Neural cell (in vitro differentiated cells): Measurements from ENCODE around the gene CENPX. TPM values are rescaled to one million over a fixed set of nuclear protein-coding genes. Genes with fewer than 3 reads are reported as not detected.
A peak's percentile ranks its signal among the peaks of the same experiment; 100 is the strongest.

Source experiments
- H2AFZ ChIP-seq: fragments of 200-600, 300-800 bp; sonication (generic), shearing (Covaris generic); 2 replicates; pipeline ENCODE4 v1.6.0; 2014; ENCODE audit warnings: low read depth, mild to moderate bottlenecking, antibody characterized with exemption, low read length, moderate library complexity
- H3F3A ChIP-seq: fragments of 200-600 bp; shearing (Covaris generic); 2 replicates; pipeline ENCODE4 v1.6.1; 2016; ENCODE audit warnings: mild to moderate bottlenecking, moderate library complexity, mixed read lengths, antibody characterized with exemption, low read length; ENCODE audit not compliant: insufficient read depth, poor library complexity, severe bottlenecking
- H3K27ac ChIP-seq: fragments of 200-600, 300-800 bp; sonication (generic), shearing (Covaris generic); 2 replicates; pipeline ENCODE4 v1.5.1; 2014; ENCODE audit warnings: mild to moderate bottlenecking, low read length, moderate library complexity
- H3K27me3 ChIP-seq: fragments of 300-800, 200-600 bp; sonication (generic), shearing (Covaris generic); 2 replicates; pipeline ENCODE4 v1.6.0; 2014; ENCODE audit warnings: mild to moderate bottlenecking, low read depth, low read length, moderate library complexity; ENCODE audit not compliant: insufficient read depth
- H3K36me3 ChIP-seq: fragments of 300-800, 200-600 bp; sonication (generic), shearing (Covaris generic); 2 replicates; pipeline ENCODE4 v1.5.1; 2014; ENCODE audit warnings: mild to moderate bottlenecking, antibody characterized with exemption, low read length, moderate library complexity; ENCODE audit not compliant: insufficient read depth
- H3K4me2 ChIP-seq: fragments of 300-800, 200-600 bp; sonication (generic), shearing (Covaris generic); 2 replicates; pipeline ENCODE4 v1.6.0; 2014; ENCODE audit warnings: mild to moderate bottlenecking, low read length
- H3K4me3 ChIP-seq: fragments of 300-800, 200-600 bp; sonication (generic), shearing (Covaris generic); 2 replicates; pipeline ENCODE4 v1.5.1; 2014; ENCODE audit warnings: mild to moderate bottlenecking, low read length, moderate library complexity
- H3K79me2 ChIP-seq: fragments of 200-600 bp; shearing (Covaris generic); replicated peaks from 2 replicates; pipeline ENCODE4 v1.6.0; 2014; ENCODE audit warnings: mild to moderate bottlenecking, low read length, moderate library complexity; ENCODE audit not compliant: insufficient read depth
- H3K9ac ChIP-seq: fragments of 300-800, 200-600 bp; sonication (generic), shearing (Covaris generic); 2 replicates; pipeline ENCODE4 v1.6.1; 2016; ENCODE audit warnings: mild to moderate bottlenecking, low read length, mixed read lengths
- H3K9me2 ChIP-seq: fragments of 200-600 bp; shearing (Covaris generic); 2 replicates; pipeline ENCODE4 v1.6.1; 2016; ENCODE audit warnings: mild to moderate bottlenecking, low read length, mixed read lengths; ENCODE audit not compliant: insufficient read depth
- H3K9me3 ChIP-seq: fragments of 200-600, 300-800 bp; sonication (generic), shearing (Covaris generic); 2 replicates; pipeline ENCODE4 v1.6.1; 2016; ENCODE audit warnings: mild to moderate bottlenecking, mixed run types, low read length, moderate library complexity, mixed read lengths
- H4K20me1 ChIP-seq: fragments of 200-600 bp; shearing (Covaris generic); 2 replicates; pipeline ENCODE4 v1.6.1; 2016; ENCODE audit warnings: mild to moderate bottlenecking, mixed run types; ENCODE audit not compliant: insufficient read depth
- CTCF ChIP-seq: fragments of 450-650 bp; IDR thresholded peaks from 2 replicates; pipeline ENCODE4 v1.5.1; 2014; ENCODE audit warnings: antibody characterized with exemption, mild to moderate bottlenecking, moderate library complexity; ENCODE audit not compliant: poor library complexity, severe bottlenecking
- EP300 ChIP-seq: fragments of 450-650 bp; conservative IDR thresholded peaks from 2 replicates; pipeline ENCODE4 v1.6.1; 2014; ENCODE audit warnings: antibody characterized with exemption, mild to moderate bottlenecking, moderate library complexity; ENCODE audit not compliant: poor library complexity, severe bottlenecking
- EZH2 ChIP-seq: fragments of 200-600, 300-800 bp; shearing (Covaris generic), sonication (generic); IDR thresholded peaks from 2 replicates; pipeline ENCODE4 v1.6.1; 2014; ENCODE audit warnings: antibody characterized with exemption, low read length, borderline replicate concordance, mild to moderate bottlenecking; ENCODE audit not compliant: insufficient read depth, poor library complexity, severe bottlenecking
- MXI1 ChIP-seq: fragments of 450-650 bp; conservative IDR thresholded peaks from 2 replicates; pipeline ENCODE4 v1.6.1; 2014; ENCODE audit warnings: antibody characterized with exemption, mild to moderate bottlenecking; ENCODE audit not compliant: poor library complexity, severe bottlenecking
- POLR2AphosphoS5 ChIP-seq: IDR thresholded peaks from 2 replicates; pipeline ENCODE4 v1.6.1; 2012
- RAD21 ChIP-seq: fragments of 450-650 bp; conservative IDR thresholded peaks from 2 replicates; pipeline ENCODE4 v1.6.1; 2014; ENCODE audit warnings: antibody characterized with exemption, mild to moderate bottlenecking, moderate library complexity
- REST ChIP-seq: IDR thresholded peaks from 2 replicates; pipeline ENCODE4 v1.6.1; 2012; ENCODE audit warnings: borderline replicate concordance
- SMC3 ChIP-seq: fragments of 450-650 bp; conservative IDR thresholded peaks from 2 replicates; pipeline ENCODE4 v1.6.1; 2014; ENCODE audit warnings: antibody characterized with exemption, mild to moderate bottlenecking, moderate library complexity; ENCODE audit not compliant: poor library complexity
- TAF1 ChIP-seq: IDR thresholded peaks from 2 replicates; pipeline ENCODE4 v1.6.1; 2012; ENCODE audit warnings: low read depth
- polyA plus RNA-seq: library from polyadenylated mRNA; depleted of rRNA; stranded (reverse); fragments of >200 nt; gene quantifications from 2 replicates; pipeline ENCODE4 v1.2.3, GENCODE V29; 2014

CENPX gene
- polyA plus RNA-seq, 1 donor from 2014 or later = 205 TPM

DNA sequence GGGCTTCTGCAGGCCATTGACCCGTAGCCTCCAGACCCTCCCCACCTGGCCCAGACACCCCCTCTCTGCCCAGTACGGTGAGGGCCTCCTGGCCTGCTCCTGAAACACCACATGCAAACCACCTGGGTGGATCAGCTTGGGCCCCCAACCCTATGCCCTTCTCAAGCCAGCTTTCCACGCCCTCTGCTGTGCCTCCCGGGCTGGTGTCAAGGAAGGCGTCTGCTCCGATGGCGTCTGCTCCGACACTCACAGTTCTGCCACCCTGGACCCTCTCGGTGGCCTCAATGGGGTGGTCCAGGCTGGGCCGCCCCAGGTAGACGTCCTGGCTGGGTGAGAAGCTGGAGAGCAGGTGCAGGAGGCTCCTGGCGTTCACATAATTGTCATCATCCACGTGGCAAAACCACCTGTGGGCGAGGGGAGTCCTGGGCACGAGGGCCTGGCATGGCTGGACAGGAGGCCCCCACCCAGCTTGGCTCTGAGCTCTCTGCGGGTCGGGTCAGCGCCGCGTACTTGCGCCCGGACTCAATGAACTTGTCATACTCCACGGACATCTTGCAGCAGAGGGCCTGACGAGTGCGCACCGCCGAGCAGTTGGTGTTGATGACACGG, 27.6 kb upstream of the CENPX start:
- H2AFZ ChIP-seq = no peak overlapping the region
- H4K20me1 ChIP-seq = no peaks in the 10 kb centered on the region
- no peaks in the 10 kb centered on the region for H3K36me3 ChIP-seq
- TF ChIP-seq CTCF (no peak), REST (no peak), TAF1 (no peak), EP300 (no peak), SMC3 (no peak), MXI1 (no peak), EZH2 (no peak), RAD21 (no peak), POLR2AphosphoS5 (no peak)
- H3K9ac ChIP-seq = peak overlapping the region; percentile 75
- H3K27me3 ChIP-seq = no peaks in the 10 kb centered on the region
- peak overlapping the region; percentile 84 for H3K4me3 ChIP-seq
- no peaks in the 10 kb centered on the region for H3F3A ChIP-seq
- peaks cover 10% of the 10 kb centered on the region for H3K79me2 ChIP-seq
- H3K9me3 ChIP-seq = no peaks in the 10 kb centered on the region
- no peak overlapping the region for H3K4me2 ChIP-seq
- H3K9me2 ChIP-seq = no peaks in the 10 kb centered on the region
- H3K27ac ChIP-seq = no peak overlapping the region

DNA sequence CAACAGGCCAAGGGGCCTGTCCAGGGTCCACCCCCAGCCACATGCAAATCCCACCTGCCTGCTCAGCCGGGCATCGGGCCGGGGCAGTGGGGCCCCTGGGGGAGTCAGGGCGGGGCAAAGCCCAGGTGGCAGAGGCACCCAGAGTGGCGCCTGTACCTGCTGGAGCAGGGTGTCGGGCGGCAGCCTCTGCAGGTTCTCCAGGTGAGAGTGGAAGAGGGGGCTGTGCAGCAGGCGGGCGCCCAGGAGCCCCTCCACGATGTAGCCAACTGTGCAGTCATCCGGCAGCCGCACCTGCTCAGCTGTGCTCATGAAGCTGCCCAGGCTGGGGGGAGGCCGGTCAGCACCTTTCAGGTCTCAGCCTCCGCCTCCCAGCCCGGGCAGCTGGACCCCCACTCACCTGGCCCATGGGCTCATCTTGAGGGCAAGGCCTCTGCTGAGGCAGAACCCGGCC, 26.9 kb upstream of the CENPX start:
- Histone ChIP-seq H3K4me2 (no peak overlapping the region), H2AFZ (no peak overlapping the region), H3K4me3 (no peak overlapping the region), H3K27ac (no peak overlapping the region), H3K9me3 (no peaks in the 10 kb centered on the region), H3K9ac (no peak overlapping the region), H3F3A (no peaks in the 10 kb centered on the region), H3K79me2 (peaks cover 10% of the 10 kb centered on the region), H3K36me3 (no peaks in the 10 kb centered on the region), H3K27me3 (no peaks in the 10 kb centered on the region), H4K20me1 (no peaks in the 10 kb centered on the region), H3K9me2 (no peaks in the 10 kb centered on the region)
- no peak for TF ChIP-seq EP300
- no peak for TF ChIP-seq REST
